ENCODE data around the gene NEK10. TPM values are rescaled to one million over a fixed set of nuclear protein-coding genes. Genes with fewer than 3 reads are reported as not detected.

NEK10 gene
- total RNA-seq, 1 donor from 2014 or later = 9.4 TPM

- H3K9me3 ChIP-seq = no peaks in the 10 kb centered on the region
- no peaks in the 10 kb centered on the region for H3K27me3 ChIP-seq (ENCODE audit: low read depth)
- no peaks in the 10 kb centered on the region for H3K36me3 ChIP-seq
- TF ChIP-seq, protein P1, sequence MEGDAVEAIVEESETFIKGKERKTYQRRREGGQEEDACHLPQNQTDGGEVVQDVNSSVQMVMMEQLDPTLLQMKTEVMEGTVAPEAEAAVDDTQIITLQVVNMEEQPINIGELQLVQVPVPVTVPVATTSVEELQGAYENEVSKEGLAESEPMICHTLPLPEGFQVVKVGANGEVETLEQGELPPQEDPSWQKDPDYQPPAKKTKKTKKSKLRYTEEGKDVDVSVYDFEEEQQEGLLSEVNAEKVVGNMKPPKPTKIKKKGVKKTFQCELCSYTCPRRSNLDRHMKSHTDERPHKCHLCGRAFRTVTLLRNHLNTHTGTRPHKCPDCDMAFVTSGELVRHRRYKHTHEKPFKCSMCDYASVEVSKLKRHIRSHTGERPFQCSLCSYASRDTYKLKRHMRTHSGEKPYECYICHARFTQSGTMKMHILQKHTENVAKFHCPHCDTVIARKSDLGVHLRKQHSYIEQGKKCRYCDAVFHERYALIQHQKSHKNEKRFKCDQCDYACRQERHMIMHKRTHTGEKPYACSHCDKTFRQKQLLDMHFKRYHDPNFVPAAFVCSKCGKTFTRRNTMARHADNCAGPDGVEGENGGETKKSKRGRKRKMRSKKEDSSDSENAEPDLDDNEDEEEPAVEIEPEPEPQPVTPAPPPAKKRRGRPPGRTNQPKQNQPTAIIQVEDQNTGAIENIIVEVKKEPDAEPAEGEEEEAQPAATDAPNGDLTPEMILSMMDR (IDR thresholded peaks at IDR 0.05) = no peak
- H3K27ac ChIP-seq = no peak overlapping the region
- DNase-seq = no peak
- ATAC-seq = no peak
- H3K4me1 ChIP-seq = no peaks in the 10 kb centered on the region
- intact Hi-C loops (cut with DNase I) = no loop called here
- H3K4me3 ChIP-seq = no peak overlapping the region
Observed at GRCh38 chr3:27114684-27115083, 254.5 kb downstream of the NEK10 start.

GRCh38 chr3:27114129-27114528 lies 255.1 kb downstream of the NEK10 start:
- no peak for ATAC-seq
- no peaks in the 10 kb centered on the region for H3K9me3 ChIP-seq
- H3K27ac ChIP-seq = no peak overlapping the region
- DNase-seq = no peak
- H3K36me3 ChIP-seq = no peaks in the 10 kb centered on the region
- H3K4me1 ChIP-seq = no peaks in the 10 kb centered on the region
- intact Hi-C loops (cut with DNase I) = no loop called here
- no peaks in the 10 kb centered on the region for H3K27me3 ChIP-seq (ENCODE audit: low read depth)
- TF ChIP-seq, protein P1 (IDR thresholded peaks at IDR 0.05) = no peak
- no peak overlapping the region for H3K4me3 ChIP-seq

- no peak for ATAC-seq
Observed at GRCh38 chr3:27110020-27110419, 259.2 kb downstream of the NEK10 start.

DNA sequence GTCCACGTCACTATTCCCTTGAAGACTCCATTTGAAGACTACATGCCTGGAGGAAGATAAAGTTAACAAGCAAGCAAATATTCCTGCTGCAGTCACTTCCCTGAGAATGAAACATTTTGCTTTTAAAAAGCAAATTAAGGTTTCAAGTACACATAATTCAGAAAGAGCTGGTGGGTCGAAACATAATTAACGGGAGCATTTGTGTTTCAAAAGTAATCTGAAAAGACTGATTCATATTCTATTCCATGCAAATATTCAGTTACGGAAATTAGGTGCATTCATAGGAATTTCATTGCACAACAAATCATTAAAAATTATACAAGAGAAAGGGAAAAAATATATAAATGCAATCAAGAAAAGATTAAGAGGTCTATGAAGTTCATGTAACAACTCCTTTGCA lies 260.9 kb downstream of the NEK10 start:
- Histone ChIP-seq H3K27me3 (ENCODE audit: low read depth) (no peaks in the 10 kb centered on the region), H3K36me3 (no peaks in the 10 kb centered on the region), H3K9me3 (no peaks in the 10 kb centered on the region), H3K27ac (no peak overlapping the region), H3K4me3 (no peak overlapping the region), H3K4me1 (no peaks in the 10 kb centered on the region)
- intact Hi-C loops (cut with DNase I) = no loop called here
- DNase-seq (no peak), ATAC-seq (no peak)
- TF ChIP-seq, protein P1 (IDR thresholded peaks at IDR 0.05) = no peak

More at GRCh38 chr3:27110020-27110419, 259.2 kb downstream of the NEK10 start:
- DNase-seq = no peak
- no peak overlapping the region for H3K4me3 ChIP-seq
- H3K27me3 ChIP-seq (ENCODE audit: low read depth) = no peaks in the 10 kb centered on the region
- no peaks in the 10 kb centered on the region for H3K9me3 ChIP-seq
- H3K27ac ChIP-seq = no peak overlapping the region
- H3K36me3 ChIP-seq = no peaks in the 10 kb centered on the region
- TF ChIP-seq, protein P1 (IDR thresholded peaks at IDR 0.05) = no peak
- intact Hi-C loops (cut with DNase I) = no loop called here
- no peaks in the 10 kb centered on the region for H3K4me1 ChIP-seq

GRCh38 chr3:27105904-27106303 lies 263.3 kb downstream of the NEK10 start:
- DNase-seq (no peak), ATAC-seq (no peak)
- no peak overlapping the region for H3K4me3 ChIP-seq
- TF ChIP-seq, protein P1 (IDR thresholded peaks at IDR 0.05) = no peak
- no peak overlapping the region for H3K27ac ChIP-seq
- no peaks in the 10 kb centered on the region for H3K9me3 ChIP-seq
- H3K4me1 ChIP-seq = no peaks in the 10 kb centered on the region
- intact Hi-C loops (cut with DNase I) = no loop called here
- H3K27me3 ChIP-seq (ENCODE audit: low read depth) = no peaks in the 10 kb centered on the region
- no peaks in the 10 kb centered on the region for H3K36me3 ChIP-seq

DNA sequence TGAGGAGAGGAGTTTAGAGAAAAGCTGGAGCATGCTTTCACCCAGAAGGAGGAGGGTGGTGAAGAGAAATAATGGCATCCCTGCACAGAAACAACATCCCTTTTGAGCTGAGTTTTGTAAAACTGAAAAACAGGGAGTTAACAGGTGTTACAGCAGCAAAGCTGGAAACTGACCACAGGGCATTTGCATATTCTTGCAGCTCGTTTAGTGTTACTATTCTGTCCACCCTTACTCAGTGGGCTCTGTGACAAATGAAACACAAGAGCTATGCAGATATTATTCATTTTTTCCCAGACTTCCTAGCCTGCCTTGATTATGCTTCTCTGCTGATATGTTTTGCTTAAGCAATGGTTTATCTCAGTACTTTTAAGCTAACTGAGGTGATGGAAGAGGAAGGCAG lies 272.0 kb downstream of the NEK10 start:
- H3K27ac ChIP-seq = no peak overlapping the region
- no peaks in the 10 kb centered on the region for H3K4me1 ChIP-seq
- H3K4me3 ChIP-seq = no peak overlapping the region
- no peak for ATAC-seq
- H3K27me3 ChIP-seq (ENCODE audit: low read depth) = no peaks in the 10 kb centered on the region
- H3K36me3 ChIP-seq = no peaks in the 10 kb centered on the region
- intact Hi-C loops (cut with DNase I) = no loop called here
- H3K9me3 ChIP-seq = no peaks in the 10 kb centered on the region
- TF ChIP-seq, protein P1 (IDR thresholded peaks at IDR 0.05) = no peak
- no peak for DNase-seq

Measured in lower lobe of right lung (tissue), 2 donors.